HepG2 (cell line): ENCODE measurements around the gene BICRA. TPM values are rescaled to one million over a fixed set of nuclear protein-coding genes. Genes with fewer than 3 reads are reported as not detected.

ENCODE experiments used
- AGO1 ChIP-seq: fragments of 200-400 bp; formaldehyde crosslinking; IDR thresholded peaks from 2 replicates; pipeline ENCODE4 v1.6.1; 2017; ENCODE audit warnings: mild to moderate bottlenecking, low read depth, low read length, moderate library complexity; ENCODE audit not compliant: poor library complexity, severe bottlenecking
- ARID5B ChIP-seq: IDR thresholded peaks from 2 replicates; pipeline ENCODE4 v1.4.0; 2020; ENCODE audit warnings: mild to moderate bottlenecking, missing genetic modification reagents
- ATF7 ChIP-seq, 2 experiments: fragments of 450-650 bp in 1 of 2; sonication (generic) in 1 of 2; formaldehyde crosslinking in 1 of 2; IDR thresholded peaks; 2 replicates each; pipeline versions ENCODE4 v1.4.0 to v1.6.1; 2016 to 2020; ENCODE audit warnings: antibody characterized with exemption in 1 of 2, mild to moderate bottlenecking in 1 of 2, missing genetic modification reagents in 1 of 2
- CEBPG ChIP-seq: IDR thresholded peaks from 2 replicates; pipeline ENCODE4 v1.6.1; 2016
- CTCF ChIP-seq: sonication (generic); formaldehyde crosslinking; IDR thresholded peaks from 2 replicates; pipeline ENCODE4 v1.5.0; 2020; ENCODE audit warnings: mild to moderate bottlenecking, missing genetic modification reagents, moderate library complexity
- EEA1 ChIP-seq: sonication (generic); formaldehyde crosslinking; IDR thresholded peaks from 2 replicates; pipeline ENCODE4 v1.5.1; 2020; ENCODE audit warnings: mild to moderate bottlenecking, missing genetic modification reagents, borderline replicate concordance
- ETS1 ChIP-seq: sonication (generic); formaldehyde crosslinking; IDR thresholded peaks from 2 replicates; pipeline ENCODE4 v1.4.0; 2020; ENCODE audit warnings: missing genetic modification reagents
- HNF4A ChIP-seq: sonication (generic); formaldehyde crosslinking; IDR thresholded peaks from 2 replicates; pipeline ENCODE4 v1.4.0; 2020; ENCODE audit warnings: missing genetic modification reagents
- HOMEZ ChIP-seq: IDR thresholded peaks from 2 replicates; pipeline ENCODE4 v1.6.1; 2016; ENCODE audit warnings: low read depth
- ISL2 ChIP-seq: sonication (generic); formaldehyde crosslinking; IDR thresholded peaks from 2 replicates; pipeline ENCODE4 v1.5.0; 2020; ENCODE audit warnings: missing genetic modification reagents
- JUND ChIP-seq: sonication (generic); formaldehyde crosslinking; IDR thresholded peaks from 2 replicates; pipeline ENCODE4 v1.8.0; 2022; ENCODE audit warnings: mild to moderate bottlenecking, missing genetic modification reagents
- NCOA2 ChIP-seq: sonication (generic); formaldehyde crosslinking; IDR thresholded peaks from 2 replicates; pipeline ENCODE4 v1.8.0; 2022; ENCODE audit warnings: inconsistent platforms
- NFIB ChIP-seq: sonication (generic); formaldehyde crosslinking; IDR thresholded peaks from 2 replicates; pipeline ENCODE4 v1.9.0; 2021; ENCODE audit warnings: missing genetic modification reagents, mild to moderate bottlenecking, borderline replicate concordance
- PBX2 ChIP-seq: IDR thresholded peaks from 2 replicates; pipeline ENCODE4 v1.6.1; 2016; ENCODE audit warnings: control low read depth
- SP2 ChIP-seq: sonication (generic); formaldehyde crosslinking; IDR thresholded peaks from 2 replicates; pipeline ENCODE4 v1.5.1; 2020; ENCODE audit warnings: mild to moderate bottlenecking, missing genetic modification reagents
- ZNF605 ChIP-seq: sonication (generic); formaldehyde crosslinking; IDR thresholded peaks from 2 replicates; pipeline ENCODE4 v1.8.0; 2022; ENCODE audit warnings: mild to moderate bottlenecking, missing genetic modification reagents
- ZNF816 ChIP-seq: sonication (generic); formaldehyde crosslinking; IDR thresholded peaks from 2 replicates; pipeline ENCODE4 v1.8.0; 2022; ENCODE audit warnings: missing genetic modification reagents, mild to moderate bottlenecking, borderline replicate concordance
- ZSCAN20 ChIP-seq: sonication (generic); formaldehyde crosslinking; IDR thresholded peaks from 2 replicates; pipeline ENCODE4 v1.4.0; 2020; ENCODE audit warnings: missing genetic modification reagents, mild to moderate bottlenecking, borderline replicate concordance
- polyA plus RNA-seq, 8 experiments: library from polyadenylated mRNA; depleted of rRNA in 3 of 8; stranded (reverse) in 7 of 8; unstranded in 1 of 8; fragments of >200 nt; fragmentation: Illumina TruSeq in 4 of 8; extraction: Trizol in 4 of 8; gene quantifications; 2 replicates each; pipeline versions ENCODE4 v1.2.1 to v1.2.3, GENCODE V29; 2011 to 2016; ENCODE audit warnings: low read depth in 4 of 8, missing spikeins in 1 of 8, mixed read lengths in 1 of 8; ENCODE audit not compliant: insufficient read depth in 1 of 8
- total RNA-seq, 5 experiments: library from RNA; depleted of rRNA; stranded (reverse); fragments of >200 nt; fragmentation: Illumina TruSeq; extraction: Trizol; gene quantifications; 2 replicates each; pipeline ENCODE4 v1.2.3, GENCODE V29; 2016; ENCODE audit warnings: low read depth in 1 of 5
- TF ChIP-seq, protein P1 (sequence below): sonication (generic); formaldehyde crosslinking; IDR thresholded peaks from 2 replicates; pipeline ENCODE4 v1.9.0; 2022; ENCODE audit warnings: low read depth, missing genetic modification reagents

Gene BICRA
- total and polyA plus RNA-seq, 2 of the 13 experiments (the other 11 are each of a cell fraction or from before 2014, with no cell fraction given), result 0.55 to 0.71 TPM

DNA sequence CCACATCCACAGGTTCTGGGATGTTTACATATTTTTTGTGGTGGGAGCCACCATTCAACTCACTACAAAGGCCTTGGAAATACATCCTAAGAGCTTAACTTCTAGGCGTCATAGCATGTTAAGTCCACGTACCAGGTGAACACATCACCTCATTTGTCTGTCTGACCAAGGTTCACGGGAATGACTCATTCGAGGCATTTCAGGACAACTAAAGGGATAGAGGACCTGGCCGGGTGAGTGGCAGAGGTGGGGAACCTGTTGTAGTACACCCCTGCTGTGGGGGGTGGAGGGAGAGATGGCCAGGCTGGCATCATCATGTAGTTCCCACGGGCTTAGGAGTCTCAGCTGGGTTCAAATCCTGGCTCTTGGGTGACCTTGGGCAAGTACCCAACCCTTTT is 51.5 kb downstream of the BICRA start (continued):
- TF ChIP-seq ZNF605 (CRISPR knock-in tag), result no peak
- peak; percentile 70; the same call in 1 of the 2 replicates for TF ChIP-seq HOMEZ (CRISPR knock-in tag)
- TF ChIP-seq ZSCAN20 (CRISPR knock-in tag), result no peak
- peak; percentile 53; the same call in 1 of the 2 replicates for TF ChIP-seq PBX2 (CRISPR knock-in tag)
- no peak for TF ChIP-seq ISL2 (CRISPR knock-in tag)
- no peak for TF ChIP-seq ZNF816
- peak; percentile 32; the same call in 1 of the 2 replicates for TF ChIP-seq CEBPG (CRISPR knock-in tag)
- peak; percentile 60 for TF ChIP-seq ARID5B (CRISPR knock-in tag)
- peak; percentile 29; the same call in 1 of the 2 replicates for TF ChIP-seq NCOA2 (CRISPR knock-in tag)
- TF ChIP-seq ATF7 (IDR thresholded peaks at IDR 0.05), result no peak
- TF ChIP-seq ATF7 (CRISPR knock-in tag; IDR thresholded peaks at IDR 0.05), result no peak
- TF ChIP-seq HNF4A (CRISPR knock-in tag), result peak; percentile 57; the same call in 1 of the 2 replicates
- TF ChIP-seq EEA1 (CRISPR knock-in tag), result no peak
- no peak for TF ChIP-seq NFIB
- no peak for TF ChIP-seq SP2
- no peak for TF ChIP-seq AGO1
- peak; percentile 85 for TF ChIP-seq JUND (CRISPR knock-in tag)
- TF ChIP-seq, protein P1, sequence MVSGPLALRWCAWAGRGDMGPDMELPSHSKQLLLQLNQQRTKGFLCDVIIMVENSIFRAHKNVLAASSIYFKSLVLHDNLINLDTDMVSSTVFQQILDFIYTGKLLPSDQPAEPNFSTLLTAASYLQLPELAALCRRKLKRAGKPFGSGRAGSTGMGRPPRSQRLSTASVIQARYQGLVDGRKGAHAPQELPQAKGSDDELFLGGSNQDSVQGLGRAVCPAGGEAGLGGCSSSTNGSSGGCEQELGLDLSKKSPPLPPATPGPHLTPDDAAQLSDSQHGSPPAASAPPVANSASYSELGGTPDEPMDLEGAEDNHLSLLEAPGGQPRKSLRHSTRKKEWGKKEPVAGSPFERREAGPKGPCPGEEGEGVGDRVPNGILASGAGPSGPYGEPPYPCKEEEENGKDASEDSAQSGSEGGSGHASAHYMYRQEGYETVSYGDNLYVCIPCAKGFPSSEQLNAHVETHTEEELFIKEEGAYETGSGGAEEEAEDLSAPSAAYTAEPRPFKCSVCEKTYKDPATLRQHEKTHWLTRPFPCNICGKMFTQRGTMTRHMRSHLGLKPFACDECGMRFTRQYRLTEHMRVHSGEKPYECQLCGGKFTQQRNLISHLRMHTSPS (CRISPR knock-in tag), result no peak
- TF ChIP-seq ETS1 (CRISPR knock-in tag), result no peak
- TF ChIP-seq CTCF, result no peak
